Right lobe of liver (tissue), 4 donors: ENCODE results near the gene OR1M1.

Experiments used
- POLR2A ChIP-seq: fragments of 450-650 bp; IDR thresholded peaks from one replicate; pipeline ENCODE4 v1.6.1; 2017; ENCODE audit warnings: antibody characterized with exemption, mild to moderate bottlenecking
- TF ChIP-seq, protein P1 (sequence below), 4 donors: fragments of 200-600 bp in 3 of 4; fragments of 450-650 bp in 1 of 4; IDR thresholded peaks; one replicate each; pipeline versions ENCODE4 v1.5.1 to v1.8.0; 2016 to 2022; ENCODE audit warnings: antibody characterized with exemption in 4 of 4, mild to moderate bottlenecking in 2 of 4
- donor health status: DM: no; HTN: no; CAD: no.
- donor health status: DM: no; HTN: no; CAD: no.
- donor health status: DM: no; HTN: yes; CAD: no.

DNA sequence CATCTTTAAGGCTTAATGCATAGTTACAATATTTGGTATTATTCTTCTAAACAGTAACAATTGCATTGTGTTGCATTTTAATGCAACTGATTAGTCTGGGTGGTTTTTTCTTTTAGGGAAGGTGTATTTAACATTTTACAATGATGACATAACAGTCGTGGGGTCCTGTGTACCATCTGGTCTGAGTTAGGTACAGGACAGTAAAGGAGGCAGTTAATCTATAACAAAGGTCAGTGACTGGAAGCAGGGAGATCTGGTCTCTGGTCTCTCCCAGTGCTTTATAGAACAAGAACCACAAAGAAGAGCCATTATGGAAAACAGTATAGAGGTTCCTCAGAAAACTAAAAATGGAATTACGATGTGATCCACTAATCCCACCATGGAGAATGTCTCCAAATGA is 23.1 kb downstream of the OR1M1 start:
- TF ChIP-seq, protein P1, sequence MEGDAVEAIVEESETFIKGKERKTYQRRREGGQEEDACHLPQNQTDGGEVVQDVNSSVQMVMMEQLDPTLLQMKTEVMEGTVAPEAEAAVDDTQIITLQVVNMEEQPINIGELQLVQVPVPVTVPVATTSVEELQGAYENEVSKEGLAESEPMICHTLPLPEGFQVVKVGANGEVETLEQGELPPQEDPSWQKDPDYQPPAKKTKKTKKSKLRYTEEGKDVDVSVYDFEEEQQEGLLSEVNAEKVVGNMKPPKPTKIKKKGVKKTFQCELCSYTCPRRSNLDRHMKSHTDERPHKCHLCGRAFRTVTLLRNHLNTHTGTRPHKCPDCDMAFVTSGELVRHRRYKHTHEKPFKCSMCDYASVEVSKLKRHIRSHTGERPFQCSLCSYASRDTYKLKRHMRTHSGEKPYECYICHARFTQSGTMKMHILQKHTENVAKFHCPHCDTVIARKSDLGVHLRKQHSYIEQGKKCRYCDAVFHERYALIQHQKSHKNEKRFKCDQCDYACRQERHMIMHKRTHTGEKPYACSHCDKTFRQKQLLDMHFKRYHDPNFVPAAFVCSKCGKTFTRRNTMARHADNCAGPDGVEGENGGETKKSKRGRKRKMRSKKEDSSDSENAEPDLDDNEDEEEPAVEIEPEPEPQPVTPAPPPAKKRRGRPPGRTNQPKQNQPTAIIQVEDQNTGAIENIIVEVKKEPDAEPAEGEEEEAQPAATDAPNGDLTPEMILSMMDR (IDR thresholded peaks at IDR 0.05) = no peak
- no peak for TF ChIP-seq POLR2A
